Activated naive CD8-positive, alpha-beta T cell (primary cell): ENCODE measurements around the gene YARS1.
A peak's percentile ranks its signal among the peaks of the same experiment; 100 is the strongest.

Source experiments
- H3K27ac Mint-ChIP-seq: one replicate; pipeline ENCODE4 v1.8.0; 2021; ENCODE audit warnings: mixed read lengths
- H3K27me3 Mint-ChIP-seq: one replicate; pipeline ENCODE4 v1.8.0; 2021; ENCODE audit warnings: mixed read lengths
- H3K36me3 Mint-ChIP-seq: one replicate; pipeline ENCODE4 v1.8.0; 2021; ENCODE audit warnings: mixed read lengths
- H3K4me1 Mint-ChIP-seq: one replicate; pipeline ENCODE4 v1.8.0; 2021; ENCODE audit warnings: low read depth, mixed read lengths
- H3K4me3 Mint-ChIP-seq: one replicate; pipeline ENCODE4 v1.8.0; 2021; ENCODE audit warnings: mild to moderate bottlenecking, mixed read lengths
- H3K9me3 Mint-ChIP-seq: one replicate; pipeline ENCODE4 v1.8.0; 2021; ENCODE audit warnings: low read depth, mixed read lengths

YARS1 gene

GRCh38 chr1:32767156-32767555 is 50.0 kb downstream of the YARS1 start:
- Mint-ChIP-seq H3K4me3 (no peak overlapping the region), H3K36me3 (no peaks in the 10 kb centered on the region), H3K4me1 (peaks cover under 1% of the 10 kb centered on the region), H3K27me3 (no peaks in the 10 kb centered on the region), H3K27ac (no peak overlapping the region), H3K9me3 (no peaks in the 10 kb centered on the region)

GRCh38 chr1:32766328-32766972 is 50.7 kb downstream of the YARS1 start:
- Mint-ChIP-seq H3K36me3 (no peaks in the 10 kb centered on the region), H3K4me1 (peaks cover 7% of the 10 kb centered on the region)

GRCh38 chr1:32765570-32766327 is 51.4 kb downstream of the YARS1 start:
- no peaks in the 10 kb centered on the region for H3K9me3 Mint-ChIP-seq
- no peak overlapping the region for H3K4me3 Mint-ChIP-seq
- H3K27ac Mint-ChIP-seq = no peak overlapping the region
- no peaks in the 10 kb centered on the region for H3K27me3 Mint-ChIP-seq
- peaks cover 11% of the 10 kb centered on the region for H3K4me1 Mint-ChIP-seq
- H3K36me3 Mint-ChIP-seq = no peaks in the 10 kb centered on the region

More at GRCh38 chr1:32766328-32766972, 50.7 kb downstream of the YARS1 start:
- no peak overlapping the region for H3K27ac Mint-ChIP-seq
- no peak overlapping the region for H3K4me3 Mint-ChIP-seq
- no peaks in the 10 kb centered on the region for H3K27me3 Mint-ChIP-seq
- no peaks in the 10 kb centered on the region for H3K9me3 Mint-ChIP-seq

- Mint-ChIP-seq H3K27me3 (no peaks in the 10 kb centered on the region), H3K27ac (no peak overlapping the region), H3K9me3 (no peaks in the 10 kb centered on the region), H3K4me1 (peaks cover 13% of the 10 kb centered on the region), H3K36me3 (no peaks in the 10 kb centered on the region), H3K4me3 (no peak overlapping the region)
Measured at GRCh38 chr1:32764826-32765569, 52.2 kb downstream of the YARS1 start.

GRCh38 chr1:32763221-32763620 is 53.9 kb downstream of the YARS1 start:
- Mint-ChIP-seq H3K27ac (no peak overlapping the region), H3K9me3 (no peaks in the 10 kb centered on the region), H3K4me1 (peaks cover 25% of the 10 kb centered on the region), H3K4me3 (no peak overlapping the region), H3K36me3 (no peaks in the 10 kb centered on the region), H3K27me3 (no peaks in the 10 kb centered on the region)

- Mint-ChIP-seq H3K4me1 (peaks cover 25% of the 10 kb centered on the region), H3K9me3 (no peaks in the 10 kb centered on the region), H3K27me3 (no peaks in the 10 kb centered on the region), H3K4me3 (no peak overlapping the region), H3K36me3 (no peaks in the 10 kb centered on the region), H3K27ac (no peak overlapping the region)
Measured at GRCh38 chr1:32761936-32762335, 55.2 kb downstream of the YARS1 start.

GRCh38 chr1:32761253-32761877 is 55.8 kb downstream of the YARS1 start:
- Mint-ChIP-seq H3K27me3 (no peaks in the 10 kb centered on the region), H3K4me1 (peaks cover 25% of the 10 kb centered on the region), H3K4me3 (no peak overlapping the region), H3K27ac (peak overlapping the region; percentile 73), H3K36me3 (no peaks in the 10 kb centered on the region), H3K9me3 (no peaks in the 10 kb centered on the region)

- Mint-ChIP-seq H3K27ac (peak overlapping the region; percentile 68), H3K36me3 (no peaks in the 10 kb centered on the region), H3K4me3 (no peak overlapping the region), H3K27me3 (no peaks in the 10 kb centered on the region), H3K4me1 (peaks cover 25% of the 10 kb centered on the region), H3K9me3 (no peaks in the 10 kb centered on the region)
Measured at GRCh38 chr1:32759997-32760623, 57.0 kb downstream of the YARS1 start.

GRCh38 chr1:32759521-32759981 is 57.6 kb downstream of the YARS1 start:
- H3K36me3 Mint-ChIP-seq = no peaks in the 10 kb centered on the region
- H3K9me3 Mint-ChIP-seq = no peaks in the 10 kb centered on the region
- H3K27me3 Mint-ChIP-seq = no peaks in the 10 kb centered on the region
- no peak overlapping the region for H3K4me3 Mint-ChIP-seq
- peak overlapping the region; percentile 68 for H3K27ac Mint-ChIP-seq
- H3K4me1 Mint-ChIP-seq = peaks cover 25% of the 10 kb centered on the region

- no peaks in the 10 kb centered on the region for H3K27me3 Mint-ChIP-seq
- no peaks in the 10 kb centered on the region for H3K36me3 Mint-ChIP-seq
- no peak overlapping the region for H3K4me3 Mint-ChIP-seq
- H3K9me3 Mint-ChIP-seq = no peaks in the 10 kb centered on the region
- H3K27ac Mint-ChIP-seq = no peak overlapping the region
- peaks cover 29% of the 10 kb centered on the region for H3K4me1 Mint-ChIP-seq
Measured at GRCh38 chr1:32758795-32759430, 58.2 kb downstream of the YARS1 start.

- Mint-ChIP-seq H3K4me1 (peaks cover 32% of the 10 kb centered on the region), H3K4me3 (no peak overlapping the region), H3K27ac (no peak overlapping the region), H3K9me3 (no peaks in the 10 kb centered on the region), H3K27me3 (no peaks in the 10 kb centered on the region), H3K36me3 (no peaks in the 10 kb centered on the region)
Measured at GRCh38 chr1:32758177-32758794, 58.9 kb downstream of the YARS1 start.

- Mint-ChIP-seq H3K27me3 (no peaks in the 10 kb centered on the region), H3K4me3 (no peak overlapping the region), H3K36me3 (no peaks in the 10 kb centered on the region), H3K9me3 (no peaks in the 10 kb centered on the region), H3K27ac (no peak overlapping the region), H3K4me1 (peaks cover 32% of the 10 kb centered on the region)
Measured at GRCh38 chr1:32757213-32757895, 59.8 kb downstream of the YARS1 start.

- H3K27ac Mint-ChIP-seq = no peak overlapping the region
- H3K9me3 Mint-ChIP-seq = no peaks in the 10 kb centered on the region
- peaks cover 25% of the 10 kb centered on the region for H3K4me1 Mint-ChIP-seq
- H3K27me3 Mint-ChIP-seq = peaks cover 3% of the 10 kb centered on the region
- H3K4me3 Mint-ChIP-seq = no peak overlapping the region
- H3K36me3 Mint-ChIP-seq = no peaks in the 10 kb centered on the region
Measured at GRCh38 chr1:32755810-32756159, 61.4 kb downstream of the YARS1 start.
